NT2/D1 (cell line): ENCODE data around the gene CIAO2B.

Experiments
- YY1 ChIP-seq: IDR thresholded peaks from 2 replicates; pipeline ENCODE4 v1.6.1; 2011; ENCODE audit not compliant: insufficient read length, insufficient read depth
- ZNF274 ChIP-seq: IDR thresholded peaks from 2 replicates; pipeline ENCODE4 v1.6.1; 2011; ENCODE audit warnings: mild to moderate bottlenecking, low read depth, low read length

- no peak for TF ChIP-seq ZNF274
- TF ChIP-seq YY1, result no peak
Measured at GRCh38 chr16:66952430-66953110, 18.4 kb upstream of the CIAO2B start.
